Endothelial cell of umbilical vein (primary cell): ENCODE measurements around the gene HSPD1. TPM values are rescaled to one million over a fixed set of nuclear protein-coding genes. Genes with fewer than 3 reads are reported as not detected.

Experiments used
- BruUV-seq: library from RNA; stranded (reverse); fragments of 400-500 nt; replicated peaks from 2 replicates; lab custom pipeline; 2021; lab: Mats Ljungman, UMichigan
- CTCF ChIA-PET: fragments of 300-600, 350-600 bp; sonication (Branson Sonifier 250); formaldehyde crosslinking; loops from one replicate; lab custom pipeline; 2021; ENCODE audit warnings: antibody characterized with exemption, inconsistent platforms; lab: Charles Lee
- POLR2A ChIA-PET: fragments of 300-600, 350-600 bp; sonication (Branson Sonifier 250); formaldehyde crosslinking; loops from one replicate; lab custom pipeline; 2021; ENCODE audit warnings: antibody characterized with exemption, inconsistent platforms; lab: Charles Lee
- DNase-seq: peaks from one replicate; pipeline ENCODE4 v3.0.0-alpha.2; 2011; ENCODE audit warnings: low read depth, low spot score
- FAIRE-seq: peaks from 2 replicates; lab custom pipeline; 2011; peaks lifted over from hg19 to GRCh38; lab: Jason Lieb, UNC
- H2AFZ ChIP-seq: 2 replicates; pipeline ENCODE4 v1.6.0; 2012; ENCODE audit warnings: low read depth, low read length, control low read depth, inconsistent platforms
- H3K27ac ChIP-seq: 2 replicates; pipeline ENCODE4 v1.5.1; 2011; ENCODE audit warnings: low read depth, mild to moderate bottlenecking, control low read depth, low read length, moderate library complexity; ENCODE audit not compliant: insufficient read depth
- H3K27me3 ChIP-seq, 2 experiments: 2 replicates each; pipeline versions ENCODE4 v1.6.0 to v1.6.1; 2011; ENCODE audit warnings: low read length in 2 of 2, mixed read lengths in 1 of 2; ENCODE audit not compliant: control insufficient read depth in 2 of 2, insufficient read depth in 2 of 2
- H3K36me3 ChIP-seq, 2 experiments: 2 replicates in 1 of 2; 3 replicates in 1 of 2; pipeline ENCODE4 v1.5.1; 2011; ENCODE audit warnings: low read length in 2 of 2, mild to moderate bottlenecking in 1 of 2, moderate library complexity in 1 of 2; ENCODE audit not compliant: control insufficient read depth in 2 of 2, insufficient read depth in 2 of 2; ENCODE audit errors: extremely low read depth in 1 of 2
- H3K4me1 ChIP-seq: 3 replicates; pipeline ENCODE4 v1.5.1; 2011; ENCODE audit warnings: mild to moderate bottlenecking, low read length; ENCODE audit not compliant: control insufficient read depth, insufficient read depth; ENCODE audit errors: extremely low read depth
- H3K4me2 ChIP-seq: 2 replicates; pipeline ENCODE4 v1.6.1; 2011; ENCODE audit warnings: low read length, control low read depth, mixed read lengths; ENCODE audit not compliant: insufficient read depth
- H3K4me3 ChIP-seq, 3 experiments: fragments of 200-600 bp in 1 of 3; sonication (generic), shearing (Covaris generic) in 1 of 3; replicated peaks in 1 of 3; 2 replicates each; pipeline ENCODE4 v1.5.1; 2011 to 2016; ENCODE audit warnings: control low read depth in 3 of 3, low read length in 3 of 3, mild to moderate bottlenecking in 2 of 3, inconsistent platforms in 1 of 3, low read depth in 1 of 3, moderate library complexity in 1 of 3; ENCODE audit not compliant: insufficient read depth in 1 of 3
- H3K79me2 ChIP-seq: 2 replicates; pipeline ENCODE4 v1.6.0; 2012; ENCODE audit warnings: low read length, inconsistent platforms; ENCODE audit not compliant: control insufficient read depth, insufficient read depth
- H3K9ac ChIP-seq: replicated peaks from 2 replicates; pipeline ENCODE3; 2011; ENCODE audit warnings: low read length, control low read depth; ENCODE audit not compliant: insufficient read depth; ENCODE audit errors: extremely low read depth
- H3K9me1 ChIP-seq: replicated peaks from 3 replicates; pipeline ENCODE4 v1.6.0; 2011; ENCODE audit warnings: mild to moderate bottlenecking, low read length; ENCODE audit not compliant: control insufficient read depth, insufficient read depth; ENCODE audit errors: extremely low read depth
- H3K9me3 ChIP-seq: replicated peaks from 2 replicates; pipeline ENCODE4 v1.5.1; 2012; ENCODE audit warnings: low read length, inconsistent platforms; ENCODE audit not compliant: control insufficient read depth, insufficient read depth
- H4K20me1 ChIP-seq: replicated peaks from 2 replicates; pipeline ENCODE3; 2011; ENCODE audit warnings: mild to moderate bottlenecking, low read length; ENCODE audit not compliant: control insufficient read depth, insufficient read depth; ENCODE audit errors: extremely low read depth
- CTCF ChIP-seq, 2 donors: IDR thresholded peaks; 1 replicate in 1 of 2; 2 replicates in 1 of 2; pipeline ENCODE4 v1.5.1; 2011; ENCODE audit warnings: low read length in 2 of 2, mild to moderate bottlenecking in 2 of 2, moderate library complexity in 2 of 2, control low read depth in 1 of 2, inconsistent platforms in 1 of 2, low read depth in 1 of 2; ENCODE audit not compliant: insufficient read depth in 1 of 2; ENCODE audit errors: extremely low read depth in 1 of 2
- EZH2 ChIP-seq: IDR thresholded peaks from 2 replicates; pipeline ENCODE4 v1.6.1; 2012; ENCODE audit warnings: borderline replicate concordance, low read depth, mild to moderate bottlenecking, moderate library complexity, low read length, inconsistent platforms; ENCODE audit not compliant: severe bottlenecking
- FOS ChIP-seq: IDR thresholded peaks from 2 replicates; pipeline ENCODE4 v1.6.1; 2011; ENCODE audit warnings: mild to moderate bottlenecking, low read length, moderate library complexity, borderline replicate concordance; ENCODE audit not compliant: insufficient read depth
- GATA2 ChIP-seq: IDR thresholded peaks from 2 replicates; pipeline ENCODE4 v1.7.0; 2011; ENCODE audit warnings: low read depth, mild to moderate bottlenecking, moderate library complexity, mixed read lengths, low read length; ENCODE audit not compliant: insufficient read length, insufficient read depth
- JUN ChIP-seq: IDR thresholded peaks from 2 replicates; pipeline ENCODE4 v1.6.1; 2011; ENCODE audit warnings: borderline replicate concordance, low read depth; ENCODE audit not compliant: insufficient read length, insufficient read depth
- MAX ChIP-seq: IDR thresholded peaks from 2 replicates; pipeline ENCODE4 v1.6.1; 2011; ENCODE audit not compliant: insufficient read depth, insufficient read length
- MYC ChIP-seq: IDR thresholded peaks from one replicate; pipeline ENCODE4 v1.6.1; 2011; ENCODE audit warnings: mild to moderate bottlenecking, low read depth, low read length
- POLR2A ChIP-seq: IDR thresholded peaks from 2 replicates; pipeline ENCODE4 v1.6.1; 2012; ENCODE audit warnings: low read depth, mild to moderate bottlenecking, control low read depth, low read length
- POLR2AphosphoS5 ChIP-seq: IDR thresholded peaks from 2 replicates; pipeline ENCODE4 v1.6.1; 2012; ENCODE audit warnings: low read depth, mild to moderate bottlenecking, control low read depth, low read length, moderate library complexity; ENCODE audit not compliant: insufficient read depth
- dilution Hi-C: fragments of 300-500 bp; cut with MboI; formaldehyde crosslinking; loops from one replicate; pipeline ENCODE4 v1.15.0; 2019; ENCODE audit warnings: low sequenced_read_pairs; ENCODE audit not compliant: extremely low pct_ligation_motif_present
- intact Hi-C: fragments of 100-400 bp; cut with micrococcal nuclease; formaldehyde crosslinking; loops from one replicate; pipeline ENCODE4 v1.10.0; 2022
- polyA plus RNA-seq, 4 experiments: library from polyadenylated mRNA; depleted of rRNA in 3 of 4; stranded (reverse) in 3 of 4; unstranded in 1 of 4; fragments of >200 nt; gene quantifications; 2 replicates each; pipeline versions ENCODE4 v1.2.1 to v1.2.3, GENCODE V29; 2011 to 2012; ENCODE audit warnings: missing spikeins in 1 of 4
- total RNA-seq: library from RNA; stranded (reverse); gene quantifications from 2 replicates; pipeline ENCODE4 v1.2.3, GENCODE V29; 2021

Gene HSPD1
- total and polyA plus RNA-seq, 2 donors (not counting 3 experiments of a cell fraction or from before 2014, with no cell fraction given): 73.2 to 337 TPM

- FAIRE-seq (no peak), DNase-seq (no peak)
- Histone ChIP-seq H3K79me2 (peaks cover 77% of the 10 kb centered on the region), H3K27me3 (no peaks in the 10 kb centered on the region), H3K4me2 (peak overlapping the region; percentile 99), H3K9me3 (no peaks in the 10 kb centered on the region), H3K4me1 (peaks cover 44% of the 10 kb centered on the region), H3K36me3 (peaks cover 5 to 24% of the 10 kb centered on the region in 2 experiments), H3K4me3 (peak overlapping the region in 1 of 3 experiments; percentile 84), H2AFZ (no peak overlapping the region), H3K9ac (no peak overlapping the region), H4K20me1 (peaks cover 2% of the 10 kb centered on the region), H3K9me1 (no peaks in the 10 kb centered on the region), H3K27ac (no peak overlapping the region)
- dilution Hi-C loops (no loop called here), intact Hi-C loops (loop anchor here (5.0 kb wide), 1 partner anchor 800 kb away; no protein-coding TSS in a partner anchor)
- CTCF ChIA-PET: no interaction called here
- no TSS peak for BruUV-seq
- POLR2A ChIA-PET: interaction anchor here (1.0 kb wide), 1 partner anchor 44 kb away, joined by 4 read pairs; the partner anchor contains the start of gene COQ10B
- no peak for TF ChIP-seq MAX
- no peak for TF ChIP-seq GATA2
- no peak for TF ChIP-seq FOS
- TF ChIP-seq EZH2: no peak
- no peak for TF ChIP-seq CTCF (IDR thresholded peaks at IDR 0.05; ENCODE audit: extremely low read depth in 1 of 2, insufficient read depth in 1 of 2, low read depth in 1 of 2, low read length in 2 of 2)
- no peak for TF ChIP-seq POLR2A
- TF ChIP-seq JUN: no peak
- TF ChIP-seq MYC: no peak
- TF ChIP-seq POLR2AphosphoS5: no peak
Observed at GRCh38 chr2:197497326-197497725, 2.3 kb downstream of the HSPD1 start.
